HS-27A (cell line): ENCODE measurements around the gene PLB1.

Source experiments
- DNase-seq: peaks from one replicate; pipeline ENCODE4 v3.0.0-alpha.2; 2012; ENCODE audit warnings: low read depth, missing footprints

PLB1 gene

GRCh38 chr2:28564346-28564745, 68.5 kb downstream of the PLB1 start:
- DNase-seq: no peak

GRCh38 chr2:28565033-28565432, 69.2 kb downstream of the PLB1 start:
- no peak for DNase-seq

- DNase-seq: no peak
Observed at GRCh38 chr2:28565720-28566295, 69.9 kb downstream of the PLB1 start.

- DNase-seq: peak; percentile 39
Observed at GRCh38 chr2:28566521-28567041, 70.7 kb downstream of the PLB1 start.

- DNase-seq: no peak
Observed at GRCh38 chr2:28567061-28567471, 71.2 kb downstream of the PLB1 start.

GRCh38 chr2:28568036-28568435, 72.2 kb downstream of the PLB1 start:
- no peak for DNase-seq

GRCh38 chr2:28568533-28568932, 72.7 kb downstream of the PLB1 start:
- no peak for DNase-seq

GRCh38 chr2:28570431-28570830, 74.6 kb downstream of the PLB1 start:
- no peak for DNase-seq

- DNase-seq: no peak
Observed at GRCh38 chr2:28576714-28577113, 80.9 kb downstream of the PLB1 start.

GRCh38 chr2:28577791-28578680, 82.2 kb downstream of the PLB1 start:
- no peak for DNase-seq

GRCh38 chr2:28578774-28579173, 82.9 kb downstream of the PLB1 start:
- no peak for DNase-seq

- DNase-seq: no peak
Observed at GRCh38 chr2:28579606-28580005, 83.7 kb downstream of the PLB1 start.

GRCh38 chr2:28580078-28580477, 84.2 kb downstream of the PLB1 start:
- DNase-seq: no peak

GRCh38 chr2:28581312-28581711, 85.5 kb downstream of the PLB1 start:
- DNase-seq: no peak

- no peak for DNase-seq
Observed at GRCh38 chr2:28582152-28582551, 86.3 kb downstream of the PLB1 start.

GRCh38 chr2:28582595-28582994, 86.7 kb downstream of the PLB1 start:
- no peak for DNase-seq

GRCh38 chr2:28583899-28584553, 88.2 kb downstream of the PLB1 start:
- DNase-seq: peak; percentile 96

- DNase-seq: no peak
Observed at GRCh38 chr2:28586867-28587266, 91.0 kb downstream of the PLB1 start.

GRCh38 chr2:28587526-28588291, 91.8 kb downstream of the PLB1 start:
- DNase-seq: no peak

GRCh38 chr2:28588292-28588670, 92.4 kb downstream of the PLB1 start:
- DNase-seq: no peak

- no peak for DNase-seq
Observed at GRCh38 chr2:28589746-28590463, 94.0 kb downstream of the PLB1 start.
